ENCODE measurements around the gene NR1I2. TPM values are rescaled to one million over a fixed set of nuclear protein-coding genes. Genes with fewer than 3 reads are reported as not detected.

Gene NR1I2
- total and polyA plus RNA-seq, 2 donors (not counting 1 experiment from before 2014, with no cell fraction given), result 0.30 to 0.52 TPM

DNA sequence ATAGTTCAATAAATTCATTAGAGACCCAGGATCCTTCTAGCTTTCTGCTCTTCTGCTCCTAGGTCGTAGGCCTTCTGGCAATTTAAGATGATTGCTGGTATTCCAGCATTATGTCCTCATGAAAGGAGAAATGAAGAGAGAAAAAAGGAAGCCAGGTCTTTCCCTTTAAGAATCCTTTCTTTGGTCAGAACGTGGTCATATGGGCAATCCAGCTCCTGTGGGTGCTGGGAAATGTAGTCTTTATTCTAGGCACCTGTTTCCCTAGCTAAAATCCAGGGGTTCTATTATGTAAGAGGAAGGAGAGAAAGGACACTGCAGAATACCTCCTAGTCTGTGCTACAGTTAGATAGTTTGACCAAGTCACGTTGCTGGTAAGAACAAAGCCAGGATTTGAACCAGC, 35.5 kb upstream of the NR1I2 start:
- Histone ChIP-seq H3K27ac (ENCODE audit: low read length in 2 of 2) (no peak overlapping the region), H3K4me3 (ENCODE audit: control extremely low read depth in 1 of 5, extremely low read depth in 1 of 5, insufficient read depth in 1 of 5, low read depth in 2 of 5, low read length in 4 of 5) (no peak overlapping the region), H3K4me1 (ENCODE audit: control insufficient read depth in 2 of 2, insufficient read depth in 2 of 2, low read length in 2 of 2) (no peaks in the 10 kb centered on the region), H3K27me3 (replicated peaks in 1 of 4; ENCODE audit: control extremely low read depth in 1 of 4, control insufficient read depth in 3 of 4, insufficient read depth in 4 of 4, low read length in 3 of 4) (peaks cover 0 to 2% (median 0%) of the 10 kb centered on the region in 4 experiments), H2AFZ (ENCODE audit: insufficient read depth, low read depth, low read length, poor library complexity, severe bottlenecking) (no peak overlapping the region), H3K9me3 (ENCODE audit: control extremely low read depth in 1 of 3, control insufficient read depth in 2 of 3, insufficient read depth in 1 of 3, low read length in 2 of 3) (peaks cover 0 to under 1% (median 0%) of the 10 kb centered on the region in 3 donors), H3K9ac (ENCODE audit: low read length) (no peak overlapping the region), H3K4me2 (replicated peaks; ENCODE audit: low read depth, low read length, poor library complexity, severe bottlenecking) (no peak overlapping the region), H3K79me2 (ENCODE audit: control insufficient read depth, insufficient read depth, low read length) (no peaks in the 10 kb centered on the region), H3K36me3 (replicated peaks in 1 of 2; ENCODE audit: control extremely low read depth in 1 of 2, control insufficient read depth in 1 of 2, extremely low read depth in 1 of 2, insufficient read depth in 2 of 2, low read length in 1 of 2) (no peaks in the 10 kb centered on the region), H4K20me1 (ENCODE audit: control insufficient read depth, insufficient read depth, low read length, poor library complexity, severe bottlenecking) (no peaks in the 10 kb centered on the region)
- WGBS (ENCODE audit: insufficient coverage), result 93% methylated on average over 1 of the region's 3 CpGs
- Mint-ChIP-seq H3K9me3 (ENCODE audit: insufficient read depth) (no peaks in the 10 kb centered on the region), H3K4me3 (no peak overlapping the region), H3K27ac (no peak overlapping the region), H3K27me3 (peaks cover 3% of the 10 kb centered on the region), H3K4me1 (no peaks in the 10 kb centered on the region)
- ATAC-seq (ENCODE audit: low read depth) (no peak), DNase-seq (no peak)
- CTCF ChIA-PET, result interaction anchor here (1.0 kb wide), 1 partner anchor 11 kb away, joined by 3 read pairs; no protein-coding TSS in a partner anchor
- POLR2A ChIA-PET, result no interaction called here
- intact Hi-C loops (cut with micrococcal nuclease), result no loop called here
- TF ChIP-seq, protein P1, sequence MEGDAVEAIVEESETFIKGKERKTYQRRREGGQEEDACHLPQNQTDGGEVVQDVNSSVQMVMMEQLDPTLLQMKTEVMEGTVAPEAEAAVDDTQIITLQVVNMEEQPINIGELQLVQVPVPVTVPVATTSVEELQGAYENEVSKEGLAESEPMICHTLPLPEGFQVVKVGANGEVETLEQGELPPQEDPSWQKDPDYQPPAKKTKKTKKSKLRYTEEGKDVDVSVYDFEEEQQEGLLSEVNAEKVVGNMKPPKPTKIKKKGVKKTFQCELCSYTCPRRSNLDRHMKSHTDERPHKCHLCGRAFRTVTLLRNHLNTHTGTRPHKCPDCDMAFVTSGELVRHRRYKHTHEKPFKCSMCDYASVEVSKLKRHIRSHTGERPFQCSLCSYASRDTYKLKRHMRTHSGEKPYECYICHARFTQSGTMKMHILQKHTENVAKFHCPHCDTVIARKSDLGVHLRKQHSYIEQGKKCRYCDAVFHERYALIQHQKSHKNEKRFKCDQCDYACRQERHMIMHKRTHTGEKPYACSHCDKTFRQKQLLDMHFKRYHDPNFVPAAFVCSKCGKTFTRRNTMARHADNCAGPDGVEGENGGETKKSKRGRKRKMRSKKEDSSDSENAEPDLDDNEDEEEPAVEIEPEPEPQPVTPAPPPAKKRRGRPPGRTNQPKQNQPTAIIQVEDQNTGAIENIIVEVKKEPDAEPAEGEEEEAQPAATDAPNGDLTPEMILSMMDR (IDR thresholded peaks at IDR 0.05), result no peak
- TF ChIP-seq EZH2 (IDR thresholded peaks at IDR 0.05; ENCODE audit: borderline replicate concordance, insufficient read depth, low read depth, low read length, poor library complexity, severe bottlenecking), result no peak

DNA sequence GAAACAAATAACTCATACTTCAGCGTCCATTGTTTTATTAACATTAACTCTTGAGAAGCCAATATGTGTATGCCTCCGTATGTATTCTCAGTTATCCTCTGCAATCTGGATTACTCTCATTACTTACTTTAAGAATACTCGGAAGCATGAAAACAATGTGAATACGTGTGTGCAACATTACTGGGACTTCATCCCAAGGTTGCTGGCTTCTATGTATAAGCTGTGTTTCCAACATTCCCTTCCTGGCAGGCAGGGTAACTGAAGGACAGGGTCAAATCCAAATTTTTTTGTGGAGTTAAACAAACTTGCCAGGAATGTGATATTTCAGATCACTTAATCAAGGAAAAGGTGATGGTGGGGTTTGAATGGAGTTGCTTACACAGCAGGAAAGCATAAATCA, 34.5 kb upstream of the NR1I2 start:
- ChIA-PET CTCF (interaction anchor here (0.9 kb wide), 1 partner anchor 70 kb away, joined by 3 read pairs; no protein-coding TSS in a partner anchor), POLR2A (no interaction called here)
- no peaks in the 10 kb centered on the region for H3K27me3 ChIP-seq (replicated peaks in 1 of 4; ENCODE audit: control extremely low read depth in 1 of 4, control insufficient read depth in 3 of 4, insufficient read depth in 4 of 4, low read length in 3 of 4)
- H3K4me1 Mint-ChIP-seq, result no peaks in the 10 kb centered on the region
- H3K9me3 ChIP-seq (ENCODE audit: control extremely low read depth in 1 of 3, control insufficient read depth in 2 of 3, insufficient read depth in 1 of 3, low read length in 2 of 3), result peaks cover 0 to 1% (median 0%) of the 10 kb centered on the region in 3 donors
- DNase-seq (no peak), ATAC-seq (ENCODE audit: low read depth) (no peak)
- TF ChIP-seq, protein P1 (IDR thresholded peaks at IDR 0.05), result no peak
- TF ChIP-seq EZH2 (IDR thresholded peaks at IDR 0.05; ENCODE audit: borderline replicate concordance, insufficient read depth, low read depth, low read length, poor library complexity, severe bottlenecking), result no peak
- H3K4me3 ChIP-seq (ENCODE audit: control extremely low read depth in 1 of 5, extremely low read depth in 1 of 5, insufficient read depth in 1 of 5, low read depth in 2 of 5, low read length in 4 of 5), result no peak overlapping the region
- H3K9ac ChIP-seq (ENCODE audit: low read length), result no peak overlapping the region
- no peaks in the 10 kb centered on the region for H4K20me1 ChIP-seq (ENCODE audit: control insufficient read depth, insufficient read depth, low read length, poor library complexity, severe bottlenecking)
- H3K79me2 ChIP-seq (ENCODE audit: control insufficient read depth, insufficient read depth, low read length), result no peaks in the 10 kb centered on the region
- intact Hi-C loops (cut with micrococcal nuclease), result no loop called here
- no peak overlapping the region for H2AFZ ChIP-seq (ENCODE audit: insufficient read depth, low read depth, low read length, poor library complexity, severe bottlenecking)
- 90% methylated on average over 2 of the region's 4 CpGs for WGBS (ENCODE audit: insufficient coverage)
- no peaks in the 10 kb centered on the region for H3K36me3 ChIP-seq (replicated peaks in 1 of 2; ENCODE audit: control extremely low read depth in 1 of 2, control insufficient read depth in 1 of 2, extremely low read depth in 1 of 2, insufficient read depth in 2 of 2, low read length in 1 of 2)
- no peak overlapping the region for H3K4me3 Mint-ChIP-seq
- H3K9me3 Mint-ChIP-seq (ENCODE audit: insufficient read depth), result no peaks in the 10 kb centered on the region
- no peaks in the 10 kb centered on the region for H3K4me1 ChIP-seq (ENCODE audit: control insufficient read depth in 2 of 2, insufficient read depth in 2 of 2, low read length in 2 of 2)
- no peak overlapping the region for H3K27ac ChIP-seq (ENCODE audit: low read length in 2 of 2)
- peaks cover 3% of the 10 kb centered on the region for H3K27me3 Mint-ChIP-seq
- no peak overlapping the region for H3K27ac Mint-ChIP-seq
- H3K4me2 ChIP-seq (replicated peaks; ENCODE audit: low read depth, low read length, poor library complexity, severe bottlenecking), result no peak overlapping the region

Measured in B cell (primary cell).